Fibroblast of lung (primary cell): Measurements from ENCODE around the gene AS3MT. TPM values are rescaled to one million over a fixed set of nuclear protein-coding genes. Genes with fewer than 3 reads are reported as not detected.

Experiments used
- DNase-seq, 2 donors: peaks; one replicate each; pipeline versions ENCODE4 v3.0.0 to v3.0.0-alpha.2; 2010; ENCODE audit warnings: low read depth in 2 of 2
- H2AFZ ChIP-seq: 2 replicates; pipeline ENCODE4 v1.5.1; 2012; ENCODE audit warnings: low read length, control low read depth, inconsistent platforms
- H3K27ac ChIP-seq: 2 replicates; pipeline ENCODE4 v1.5.1; 2011; ENCODE audit warnings: low read length, control low read depth; ENCODE audit not compliant: insufficient read depth
- H3K27me3 ChIP-seq: 2 replicates; pipeline ENCODE4 v1.5.1; 2011; ENCODE audit warnings: mild to moderate bottlenecking, low read length; ENCODE audit not compliant: control insufficient read depth, insufficient read depth
- H3K36me3 ChIP-seq: 2 replicates; pipeline ENCODE4 v1.5.1; 2011; ENCODE audit warnings: low read length; ENCODE audit not compliant: control insufficient read depth, insufficient read depth
- H3K4me1 ChIP-seq: 2 replicates; pipeline ENCODE4 v1.5.1; 2011; ENCODE audit warnings: low read length; ENCODE audit not compliant: control insufficient read depth, insufficient read depth; ENCODE audit errors: extremely low read depth
- H3K4me2 ChIP-seq: 2 replicates; pipeline ENCODE4 v1.5.1; 2011; ENCODE audit warnings: low read length, control low read depth; ENCODE audit not compliant: insufficient read depth; ENCODE audit errors: extremely low read depth
- H3K4me3 ChIP-seq, 4 experiments: fragments of 200-600 bp in 1 of 4; sonication (generic) in 1 of 4; replicated peaks in 1 of 4; 2 replicates each; pipeline ENCODE4 v1.5.1; 2011 to 2016; ENCODE audit warnings: low read length in 4 of 4, low read depth in 3 of 4, mild to moderate bottlenecking in 3 of 4, control low read depth in 2 of 4, inconsistent platforms in 1 of 4, mixed read lengths in 1 of 4; ENCODE audit not compliant: insufficient read depth in 1 of 4; ENCODE audit errors: control extremely low read depth in 1 of 4
- H3K79me2 ChIP-seq: 2 replicates; pipeline ENCODE4 v1.5.1; 2012; ENCODE audit warnings: mild to moderate bottlenecking, low read length, inconsistent platforms; ENCODE audit not compliant: control insufficient read depth, insufficient read depth
- H3K9ac ChIP-seq: 2 replicates; pipeline ENCODE4 v1.5.1; 2011; ENCODE audit warnings: mild to moderate bottlenecking, low read length, control low read depth; ENCODE audit not compliant: insufficient read depth
- H3K9me3 ChIP-seq: 2 replicates; pipeline ENCODE4 v1.5.1; 2012; ENCODE audit warnings: low read depth, low read length; ENCODE audit not compliant: control insufficient read depth, insufficient read depth
- H4K20me1 ChIP-seq: 2 replicates; pipeline ENCODE4 v1.5.1; 2011; ENCODE audit warnings: low read length; ENCODE audit not compliant: control insufficient read depth, insufficient read depth; ENCODE audit errors: extremely low read depth
- EZH2 ChIP-seq: IDR thresholded peaks from 2 replicates; pipeline ENCODE4 v1.5.1; 2012; ENCODE audit warnings: low read length, control low read depth, mild to moderate bottlenecking; ENCODE audit errors: missing control alignments
- polyA plus RNA-seq, 2 donors: library from polyadenylated mRNA; depleted of rRNA in 1 of 2; stranded (reverse) in 1 of 2; unstranded in 1 of 2; fragments of >200 nt; gene quantifications; 2 replicates each; pipeline ENCODE4 v1.2.1, GENCODE V29; 2011 to 2012; ENCODE audit warnings: missing spikeins in 1 of 2
- total RNA-seq: library from RNA; depleted of rRNA; stranded (reverse); fragments of >200 nt; gene quantifications from 2 replicates; pipeline ENCODE4 v1.2.1, GENCODE V29; 2014
- TF ChIP-seq, protein P1 (sequence below), 2 donors: IDR thresholded peaks in 1 of 2; conservative IDR thresholded peaks in 1 of 2; 1 replicate in 1 of 2; 2 replicates in 1 of 2; pipeline ENCODE4 v1.5.1; 2011 to 2012; ENCODE audit warnings: low read length in 2 of 2, control low read depth in 1 of 2, inconsistent platforms in 1 of 2, low read depth in 1 of 2, mild to moderate bottlenecking in 1 of 2

AS3MT gene
- total and polyA plus RNA-seq, 2 donors (not counting 1 experiment from before 2014, with no cell fraction given): 8.1 to 11.4 TPM

DNA sequence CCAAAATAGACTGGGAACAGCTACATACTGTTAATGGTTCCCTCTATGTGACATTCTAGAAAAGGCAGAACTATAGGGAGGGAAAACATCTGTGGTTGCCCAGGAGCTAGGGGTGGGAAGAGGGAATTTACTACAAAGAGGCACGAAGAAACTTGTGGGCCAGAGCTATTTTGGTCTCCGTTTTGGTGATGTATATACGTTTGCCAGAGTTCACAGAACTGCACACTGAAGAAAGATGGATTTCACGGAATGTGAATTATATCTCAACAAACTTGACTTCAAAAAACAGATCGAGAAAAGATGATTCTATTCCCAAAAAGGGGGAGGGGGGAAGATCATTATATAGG lies 386 bp upstream of the AS3MT start:
- Histone ChIP-seq H3K27me3 (no peaks in the 10 kb centered on the region), H4K20me1 (no peaks in the 10 kb centered on the region), H3K9ac (peak overlapping the region; percentile 62), H3K4me1 (no peaks in the 10 kb centered on the region), H3K9me3 (no peaks in the 10 kb centered on the region), H3K36me3 (no peaks in the 10 kb centered on the region), H2AFZ (peak overlapping the region; percentile 88), H3K4me3 (peak overlapping the region; percentile 32 to 63 (median 51)), H3K79me2 (no peaks in the 10 kb centered on the region), H3K27ac (no peak overlapping the region), H3K4me2 (peak overlapping the region; percentile 78)
- TF ChIP-seq EZH2: no peak
- TF ChIP-seq, protein P1, sequence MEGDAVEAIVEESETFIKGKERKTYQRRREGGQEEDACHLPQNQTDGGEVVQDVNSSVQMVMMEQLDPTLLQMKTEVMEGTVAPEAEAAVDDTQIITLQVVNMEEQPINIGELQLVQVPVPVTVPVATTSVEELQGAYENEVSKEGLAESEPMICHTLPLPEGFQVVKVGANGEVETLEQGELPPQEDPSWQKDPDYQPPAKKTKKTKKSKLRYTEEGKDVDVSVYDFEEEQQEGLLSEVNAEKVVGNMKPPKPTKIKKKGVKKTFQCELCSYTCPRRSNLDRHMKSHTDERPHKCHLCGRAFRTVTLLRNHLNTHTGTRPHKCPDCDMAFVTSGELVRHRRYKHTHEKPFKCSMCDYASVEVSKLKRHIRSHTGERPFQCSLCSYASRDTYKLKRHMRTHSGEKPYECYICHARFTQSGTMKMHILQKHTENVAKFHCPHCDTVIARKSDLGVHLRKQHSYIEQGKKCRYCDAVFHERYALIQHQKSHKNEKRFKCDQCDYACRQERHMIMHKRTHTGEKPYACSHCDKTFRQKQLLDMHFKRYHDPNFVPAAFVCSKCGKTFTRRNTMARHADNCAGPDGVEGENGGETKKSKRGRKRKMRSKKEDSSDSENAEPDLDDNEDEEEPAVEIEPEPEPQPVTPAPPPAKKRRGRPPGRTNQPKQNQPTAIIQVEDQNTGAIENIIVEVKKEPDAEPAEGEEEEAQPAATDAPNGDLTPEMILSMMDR (conservative IDR thresholded peaks at IDR 0.05 in 1 of 2, IDR thresholded peaks at IDR 0.05 in 1 of 2; ENCODE audit: low read depth in 1 of 2, low read length in 2 of 2): no peak
- peak in 1 of 2 donors; percentile 19 for DNase-seq

DNA sequence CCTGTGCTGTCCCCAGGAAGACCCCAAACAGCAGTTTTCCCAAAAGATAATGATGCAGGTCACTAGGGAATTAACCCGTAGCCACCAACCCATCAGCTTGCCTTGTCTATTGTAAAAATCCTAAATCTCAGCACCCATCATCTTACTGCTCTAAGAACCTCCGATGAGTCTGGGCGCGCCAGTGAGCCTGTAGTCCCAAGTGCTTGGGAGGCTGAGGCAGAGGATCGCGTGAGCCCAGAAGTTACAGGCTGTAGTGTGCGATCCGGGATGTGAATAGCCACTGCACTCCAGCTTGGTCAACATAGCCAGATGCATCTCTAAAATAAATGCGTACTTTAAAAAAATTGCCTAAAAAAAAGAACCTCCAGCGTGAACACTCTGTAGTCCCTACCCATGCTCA lies 951 bp downstream of the AS3MT start:
- H3K79me2 ChIP-seq: no peaks in the 10 kb centered on the region
- H3K27me3 ChIP-seq: no peaks in the 10 kb centered on the region
- H3K9ac ChIP-seq: no peak overlapping the region
- H3K4me2 ChIP-seq: no peak overlapping the region
- H3K4me1 ChIP-seq: no peaks in the 10 kb centered on the region
- no peak overlapping the region for H2AFZ ChIP-seq
- DNase-seq: no peak
- H3K9me3 ChIP-seq: no peaks in the 10 kb centered on the region
- H3K27ac ChIP-seq: no peak overlapping the region
- no peak for TF ChIP-seq EZH2
- TF ChIP-seq, protein P1 (conservative IDR thresholded peaks at IDR 0.05 in 1 of 2, IDR thresholded peaks at IDR 0.05 in 1 of 2; ENCODE audit: low read depth in 1 of 2, low read length in 2 of 2): no peak
- H3K36me3 ChIP-seq: no peaks in the 10 kb centered on the region
- H4K20me1 ChIP-seq: no peaks in the 10 kb centered on the region
- peak overlapping the region in 2 of 4 experiments; percentile 58 to 63 for H3K4me3 ChIP-seq

DNA sequence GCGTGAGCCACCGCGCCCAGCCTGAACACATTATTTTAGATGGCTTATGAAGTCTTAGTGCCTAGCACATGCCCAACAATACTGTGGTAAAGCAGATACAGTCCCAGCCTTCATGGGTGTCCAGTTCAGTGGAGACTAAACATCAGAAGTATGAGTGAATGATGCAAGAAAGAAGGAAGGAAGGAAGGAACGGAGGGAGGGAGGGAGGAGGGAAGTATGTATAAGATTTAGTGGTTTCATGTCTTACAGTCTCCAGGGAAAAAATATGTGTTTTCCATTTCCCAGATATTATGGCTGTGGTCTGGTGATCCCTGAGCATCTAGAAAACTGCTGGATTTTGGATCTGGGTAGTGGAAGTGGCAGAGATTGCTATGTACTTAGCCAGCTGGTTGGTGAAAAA lies 2.9 kb downstream of the AS3MT start:
- H3K27ac ChIP-seq: no peak overlapping the region
- TF ChIP-seq EZH2: no peak
- TF ChIP-seq, protein P1 (conservative IDR thresholded peaks at IDR 0.05 in 1 of 2, IDR thresholded peaks at IDR 0.05 in 1 of 2; ENCODE audit: low read depth in 1 of 2, low read length in 2 of 2): no peak
- no peak for DNase-seq
- no peaks in the 10 kb centered on the region for H4K20me1 ChIP-seq
- H2AFZ ChIP-seq: no peak overlapping the region
- no peaks in the 10 kb centered on the region for H3K4me1 ChIP-seq
- H3K9ac ChIP-seq: no peak overlapping the region
- H3K27me3 ChIP-seq: no peaks in the 10 kb centered on the region
- no peaks in the 10 kb centered on the region for H3K79me2 ChIP-seq
- H3K4me3 ChIP-seq: no peak overlapping the region
- no peak overlapping the region for H3K4me2 ChIP-seq
- no peaks in the 10 kb centered on the region for H3K9me3 ChIP-seq
- H3K36me3 ChIP-seq: no peaks in the 10 kb centered on the region
